Stimulated activated naive B cell treated with anti-CD40 and anti-IgM and Interleukin-4, amounts not matched to agents 10 μg/mL and 1 μg/mL and 100 μg/mL, for 72 hours (primary cell): ENCODE measurements around the gene ETS2.

Experiments
- ATAC-seq, 2 donors: fragments of 150-1000 bp; cut with Tn5 transposase; replicated peaks; 2 replicates each; pipeline ENCODE4 v1.10.0; 2021; ENCODE audit warnings: moderate library complexity in 1 of 2
- DNase-seq: peaks from one replicate; pipeline ENCODE4 v3.0.0; 2021
- H3K27ac Mint-ChIP-seq: one replicate; pipeline ENCODE4 v1.8.0; 2022; ENCODE audit warnings: mild to moderate bottlenecking, mixed read lengths
- H3K27me3 Mint-ChIP-seq, 2 donors: one replicate each; pipeline ENCODE4 v1.8.0; 2022; ENCODE audit warnings: mixed read lengths in 2 of 2
- H3K36me3 Mint-ChIP-seq, 2 donors: one replicate each; pipeline ENCODE4 v1.8.0; 2022; ENCODE audit warnings: mixed read lengths in 2 of 2, mild to moderate bottlenecking in 1 of 2
- H3K4me1 Mint-ChIP-seq, 2 donors: one replicate each; pipeline ENCODE4 v1.8.0; 2022; ENCODE audit warnings: mixed read lengths in 2 of 2, mild to moderate bottlenecking in 1 of 2
- H3K4me3 Mint-ChIP-seq, 2 donors: one replicate each; pipeline ENCODE4 v1.8.0; 2022; ENCODE audit warnings: mild to moderate bottlenecking in 2 of 2, mixed read lengths in 2 of 2, moderate library complexity in 1 of 2
- H3K9me3 Mint-ChIP-seq, 2 donors: one replicate each; pipeline ENCODE4 v1.8.0; 2022; ENCODE audit warnings: mixed read lengths in 2 of 2, mild to moderate bottlenecking in 1 of 2

The ETS2 gene

DNA sequence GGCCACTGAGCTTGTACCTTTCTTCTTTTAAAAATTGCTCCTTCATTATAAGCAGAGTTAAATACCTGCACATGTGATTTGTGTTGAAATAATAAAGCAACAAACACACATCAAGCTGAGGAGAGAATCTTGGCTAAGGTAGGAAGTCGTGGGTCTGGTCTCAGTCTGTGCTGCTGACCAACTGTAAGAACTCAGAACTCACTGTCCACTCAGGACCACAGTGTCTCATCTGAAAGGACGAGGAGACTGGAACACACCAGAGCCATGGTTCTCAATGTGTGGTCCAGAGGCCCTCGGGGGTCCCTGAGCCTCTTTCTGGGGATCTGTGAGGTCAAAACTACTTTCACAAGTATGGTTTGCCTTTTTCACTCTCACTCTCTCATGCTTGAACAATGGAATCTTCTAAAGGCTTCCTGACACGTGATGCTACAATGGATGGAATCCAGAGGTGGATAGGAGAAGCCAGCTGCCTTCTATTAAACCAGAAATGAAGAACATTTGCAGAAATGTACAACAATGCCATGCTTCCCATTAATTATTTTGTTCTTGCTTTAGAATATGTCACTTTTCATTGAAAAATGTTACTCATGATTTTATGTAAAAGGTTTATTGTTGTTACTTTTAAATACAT, 17.3 kb upstream of the ETS2 start:
- peaks cover 26 to 31% of the 10 kb centered on the region in 2 donors for H3K27me3 Mint-ChIP-seq
- peaks cover 7 to 13% of the 10 kb centered on the region in 2 donors for H3K4me1 Mint-ChIP-seq
- H3K36me3 Mint-ChIP-seq, result peaks cover 0 to 3% of the 10 kb centered on the region in 2 donors
- ATAC-seq, result no peak
- no peak for DNase-seq
- peaks cover 4 to 5% of the 10 kb centered on the region in 2 donors for H3K9me3 Mint-ChIP-seq
- H3K27ac Mint-ChIP-seq, result no peak overlapping the region
- H3K4me3 Mint-ChIP-seq, result no peak overlapping the region

GRCh38 chr21:38789275-38789674, 16.5 kb upstream of the ETS2 start:
- Mint-ChIP-seq H3K4me1 (peaks cover 7 to 13% of the 10 kb centered on the region in 2 donors), H3K36me3 (peaks cover 0 to 1% of the 10 kb centered on the region in 2 donors), H3K4me3 (no peak overlapping the region), H3K27me3 (peaks cover 32 to 35% of the 10 kb centered on the region in 2 donors), H3K27ac (no peak overlapping the region), H3K9me3 (peaks cover 1 to 4% of the 10 kb centered on the region in 2 donors)
- ATAC-seq (no peak), DNase-seq (no peak)

DNA sequence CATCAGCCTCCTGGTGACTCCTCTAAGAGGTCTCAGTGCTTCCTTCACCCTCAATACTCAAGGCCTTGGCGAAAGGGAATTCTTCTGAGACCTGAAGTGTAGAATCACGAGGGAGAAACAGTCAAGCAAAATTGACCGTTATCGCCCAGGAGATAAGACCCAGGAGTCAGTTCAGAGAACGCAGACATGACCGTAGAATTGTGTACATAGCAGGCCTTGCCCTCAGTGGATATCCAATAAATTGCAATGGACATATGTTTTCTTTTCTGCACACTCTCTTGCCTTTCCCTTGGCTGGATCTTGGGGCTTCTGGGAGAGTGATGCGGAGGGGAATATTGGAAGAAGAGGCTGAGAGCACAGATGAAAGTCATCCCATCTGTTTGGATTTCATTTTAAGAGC, 15.7 kb upstream of the ETS2 start:
- DNase-seq (no peak), ATAC-seq (no peak)
- Mint-ChIP-seq H3K9me3 (peaks cover 0 to 2% of the 10 kb centered on the region in 2 donors), H3K27me3 (peaks cover 38 to 41% of the 10 kb centered on the region in 2 donors), H3K4me3 (no peak overlapping the region), H3K36me3 (no peaks in the 10 kb centered on the region), H3K27ac (no peak overlapping the region), H3K4me1 (peaks cover 10 to 18% of the 10 kb centered on the region in 2 donors)

GRCh38 chr21:38790961-38791360, 14.8 kb upstream of the ETS2 start:
- Mint-ChIP-seq H3K9me3 (peaks cover 0 to 2% of the 10 kb centered on the region in 2 donors), H3K27ac (no peak overlapping the region), H3K36me3 (no peaks in the 10 kb centered on the region), H3K27me3 (peaks cover 44 to 46% of the 10 kb centered on the region in 2 donors), H3K4me3 (no peak overlapping the region), H3K4me1 (peaks cover 12 to 26% of the 10 kb centered on the region in 2 donors)
- ATAC-seq (no peak), DNase-seq (no peak)

DNA sequence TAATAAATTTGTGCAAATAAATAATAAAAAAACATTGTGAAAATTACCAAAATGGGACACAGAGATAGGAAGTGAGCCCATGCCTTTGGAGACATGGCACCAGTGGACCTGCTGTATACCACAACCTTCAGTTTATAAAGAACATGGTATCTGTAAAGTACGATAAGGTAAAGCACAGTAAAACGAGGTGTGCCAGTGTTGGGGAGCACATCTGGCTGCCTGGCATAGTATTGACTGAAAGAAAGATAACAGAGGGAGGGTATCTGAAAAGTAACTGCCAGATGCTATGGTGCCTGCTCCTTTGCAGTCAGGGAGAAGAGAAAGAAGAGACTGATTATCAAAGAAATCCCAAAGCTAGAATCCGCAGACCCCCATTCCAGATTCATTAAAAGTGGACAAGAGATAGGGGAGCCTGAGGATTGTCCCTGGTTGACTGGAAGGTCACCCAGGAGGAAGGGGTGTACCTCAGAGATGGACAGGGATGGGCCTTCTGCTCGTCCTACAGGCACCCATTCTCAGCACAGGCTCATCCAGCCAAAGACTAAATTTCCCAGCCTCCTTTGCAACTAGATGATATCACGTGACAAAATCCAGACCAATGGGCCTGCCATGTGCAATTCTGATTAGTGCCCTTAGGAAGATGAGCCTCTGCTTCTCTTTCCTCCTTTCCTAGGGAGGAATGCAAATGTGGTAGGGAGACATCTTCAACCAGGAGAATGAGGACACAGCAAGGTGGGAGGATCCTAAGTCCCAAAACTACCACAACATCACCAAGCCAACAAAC, 12.9 kb upstream of the ETS2 start:
- DNase-seq (no peak), ATAC-seq (no peak)
- no peak overlapping the region for H3K4me3 Mint-ChIP-seq
- H3K9me3 Mint-ChIP-seq, result peaks cover 0 to 2% of the 10 kb centered on the region in 2 donors
- no peaks in the 10 kb centered on the region for H3K36me3 Mint-ChIP-seq
- peaks cover 48 to 51% of the 10 kb centered on the region in 2 donors for H3K27me3 Mint-ChIP-seq
- H3K27ac Mint-ChIP-seq, result no peak overlapping the region
- peaks cover 12 to 26% of the 10 kb centered on the region in 2 donors for H3K4me1 Mint-ChIP-seq

- DNase-seq, result no peak
- ATAC-seq, result no peak
- peaks cover 17 to 30% of the 10 kb centered on the region in 2 donors for H3K4me1 Mint-ChIP-seq
- peaks cover 47 to 48% of the 10 kb centered on the region in 2 donors for H3K27me3 Mint-ChIP-seq
- no peak overlapping the region for H3K4me3 Mint-ChIP-seq
- no peaks in the 10 kb centered on the region for H3K36me3 Mint-ChIP-seq
- peaks cover 0 to 2% of the 10 kb centered on the region in 2 donors for H3K9me3 Mint-ChIP-seq
- H3K27ac Mint-ChIP-seq, result no peak overlapping the region
Observed at GRCh38 chr21:38793926-38794713, 11.6 kb upstream of the ETS2 start.

DNA sequence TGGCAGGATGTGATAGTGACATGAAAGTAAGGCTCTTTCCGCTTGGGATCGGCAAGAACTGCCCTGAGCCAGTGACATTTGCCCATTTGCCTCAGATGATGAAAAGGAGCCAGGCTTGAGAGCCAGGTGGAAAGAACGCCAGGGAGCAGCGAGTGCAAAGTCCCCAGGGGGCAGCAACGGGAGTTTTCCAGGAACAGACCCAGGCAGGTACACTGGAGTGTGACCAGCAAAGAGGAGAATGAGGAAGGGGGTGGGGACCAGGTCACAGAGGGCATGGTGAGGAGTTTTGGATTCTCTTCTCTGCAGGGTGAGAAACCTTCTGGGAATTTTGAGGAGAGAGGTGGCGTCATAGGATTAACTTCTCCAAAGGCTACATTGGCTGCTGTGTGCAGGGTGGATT, 10.8 kb upstream of the ETS2 start:
- no peak overlapping the region for H3K4me3 Mint-ChIP-seq
- ATAC-seq (no peak), DNase-seq (no peak)
- H3K36me3 Mint-ChIP-seq, result no peaks in the 10 kb centered on the region
- no peak overlapping the region for H3K27ac Mint-ChIP-seq
- H3K4me1 Mint-ChIP-seq, result peaks cover 17 to 30% of the 10 kb centered on the region in 2 donors
- peaks cover 0 to 2% of the 10 kb centered on the region in 2 donors for H3K9me3 Mint-ChIP-seq
- peaks cover 46 to 49% of the 10 kb centered on the region in 2 donors for H3K27me3 Mint-ChIP-seq

DNA sequence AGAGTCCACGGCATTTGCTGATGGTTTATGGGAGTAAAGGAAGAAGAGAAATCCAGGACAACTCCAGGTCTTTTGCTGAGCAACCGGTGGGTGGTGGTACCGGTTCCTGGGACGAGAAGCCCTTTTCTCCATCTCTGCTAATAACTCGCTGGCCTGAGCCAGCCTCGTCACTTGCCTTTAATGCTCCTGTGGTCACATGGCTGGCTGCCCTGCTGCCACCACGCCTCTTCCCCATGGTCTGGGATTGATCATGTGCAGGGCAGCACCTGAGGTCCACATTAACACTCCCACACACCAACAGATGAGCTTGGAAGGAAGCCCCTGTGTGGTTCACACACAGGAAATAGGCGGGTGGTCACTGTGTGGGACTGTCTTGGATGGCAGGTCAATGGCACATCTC, 10.3 kb upstream of the ETS2 start:
- Mint-ChIP-seq H3K4me3 (no peak overlapping the region), H3K36me3 (no peaks in the 10 kb centered on the region), H3K9me3 (peaks cover 0 to 2% of the 10 kb centered on the region in 2 donors), H3K4me1 (peaks cover 17 to 30% of the 10 kb centered on the region in 2 donors), H3K27me3 (peaks cover 47 to 54% of the 10 kb centered on the region in 2 donors), H3K27ac (no peak overlapping the region)
- no peak for DNase-seq
- ATAC-seq, result no peak

DNA sequence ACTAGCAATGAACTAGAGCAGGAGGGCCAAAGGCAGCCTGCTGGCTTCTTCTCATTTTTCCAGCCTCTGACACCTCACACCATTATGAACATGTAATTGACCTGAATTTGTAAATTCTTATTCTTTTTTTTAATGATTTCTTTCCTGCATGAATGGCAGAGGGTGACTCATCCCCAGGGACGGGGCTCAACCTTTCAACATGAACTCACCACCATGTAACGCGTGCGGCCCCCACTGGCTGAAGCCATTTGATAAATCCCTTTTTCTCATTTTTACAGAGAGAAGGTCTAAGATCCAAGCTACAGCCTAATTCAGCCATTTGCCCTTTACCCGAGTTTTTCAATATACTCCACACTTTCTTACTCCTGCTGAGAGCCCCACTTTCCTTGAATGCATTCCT, 9.3 kb upstream of the ETS2 start:
- Mint-ChIP-seq H3K27me3 (peaks cover 45 to 51% of the 10 kb centered on the region in 2 donors), H3K36me3 (no peaks in the 10 kb centered on the region), H3K4me1 (peaks cover 15 to 24% of the 10 kb centered on the region in 2 donors), H3K9me3 (no peaks in the 10 kb centered on the region), H3K4me3 (no peak overlapping the region), H3K27ac (no peak overlapping the region)
- ATAC-seq (no peak), DNase-seq (no peak)

DNA sequence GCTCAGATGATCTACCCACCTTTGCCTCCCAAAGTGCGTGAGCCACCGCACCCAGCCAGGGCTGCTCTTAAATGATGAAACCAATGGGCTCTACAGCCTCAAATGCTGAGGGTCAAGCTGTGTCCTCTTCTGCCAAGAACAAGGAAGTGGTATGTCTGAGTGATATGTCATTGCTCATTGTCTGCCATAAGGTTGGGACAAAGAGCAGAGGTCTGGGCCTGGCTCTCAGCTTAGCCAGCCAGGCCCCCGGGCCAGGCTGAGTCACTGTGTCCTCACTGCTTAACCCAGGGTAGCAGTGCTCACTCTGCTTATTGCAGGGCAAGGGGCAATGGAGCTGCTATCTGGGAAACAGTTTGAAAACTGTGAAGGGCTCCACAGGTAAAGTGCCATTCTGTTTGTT, 8.3 kb upstream of the ETS2 start:
- Mint-ChIP-seq H3K27me3 (peaks cover 51% of the 10 kb centered on the region in 2 donors), H3K9me3 (no peaks in the 10 kb centered on the region), H3K4me1 (peaks cover 15 to 24% of the 10 kb centered on the region in 2 donors), H3K4me3 (no peak overlapping the region), H3K27ac (no peak overlapping the region), H3K36me3 (no peaks in the 10 kb centered on the region)
- DNase-seq, result no peak
- ATAC-seq, result peak in 1 of 2 donors; percentile 35

DNA sequence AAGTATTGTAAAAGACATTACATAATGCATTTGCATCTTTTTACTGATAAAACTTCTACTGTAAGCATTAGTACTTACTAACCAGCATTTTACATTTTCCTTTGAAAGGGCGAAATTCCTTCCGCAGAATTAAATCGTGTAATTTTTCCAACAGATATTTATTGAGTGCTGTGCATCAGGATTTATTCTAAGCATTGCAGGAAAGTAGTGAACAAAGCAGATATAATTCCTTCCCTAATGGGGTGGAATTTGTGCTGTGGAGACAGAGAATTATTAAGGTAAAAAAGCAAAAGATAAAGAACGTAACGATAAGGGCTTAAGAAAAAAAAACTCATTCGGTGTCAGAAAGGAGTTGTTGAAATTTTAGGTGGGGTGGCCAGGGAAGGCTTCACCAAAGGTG, 7.6 kb upstream of the ETS2 start:
- no peaks in the 10 kb centered on the region for H3K9me3 Mint-ChIP-seq
- H3K4me3 Mint-ChIP-seq, result no peak overlapping the region
- no peak for DNase-seq
- no peak for ATAC-seq
- no peaks in the 10 kb centered on the region for H3K36me3 Mint-ChIP-seq
- peaks cover 55 to 57% of the 10 kb centered on the region in 2 donors for H3K27me3 Mint-ChIP-seq
- H3K4me1 Mint-ChIP-seq, result peaks cover 15 to 24% of the 10 kb centered on the region in 2 donors
- H3K27ac Mint-ChIP-seq, result no peak overlapping the region

DNA sequence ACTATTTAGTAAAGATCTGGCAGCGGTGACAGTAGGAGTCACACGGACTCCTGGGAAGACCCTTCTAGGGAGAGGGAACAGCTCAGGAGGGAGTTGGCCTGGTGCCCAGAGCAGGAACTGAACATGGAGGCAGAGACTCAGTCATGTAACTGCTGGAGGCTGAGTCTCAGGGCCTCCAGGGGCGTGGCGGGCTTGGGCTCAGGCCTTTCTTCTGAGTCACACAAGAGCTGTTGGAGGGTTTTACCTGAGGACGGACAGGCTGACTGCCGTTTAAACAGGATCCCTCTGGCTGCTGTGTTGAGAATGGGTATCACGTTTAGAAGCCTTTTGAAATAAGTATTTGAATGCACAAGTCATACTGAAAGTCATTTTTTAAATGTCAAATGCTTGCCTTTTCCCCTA, 7.2 kb upstream of the ETS2 start:
- Mint-ChIP-seq H3K27me3 (peaks cover 55 to 59% of the 10 kb centered on the region in 2 donors), H3K27ac (no peak overlapping the region), H3K4me3 (no peak overlapping the region), H3K9me3 (no peaks in the 10 kb centered on the region), H3K36me3 (no peaks in the 10 kb centered on the region), H3K4me1 (peaks cover 15 to 24% of the 10 kb centered on the region in 2 donors)
- ATAC-seq (peak; percentile 80 to 81), DNase-seq (peak; percentile 14)

GRCh38 chr21:38800046-38800758, 5.5 kb upstream of the ETS2 start:
- ATAC-seq, result no peak
- no peaks in the 10 kb centered on the region for H3K9me3 Mint-ChIP-seq
- DNase-seq, result no peak
- no peak overlapping the region for H3K4me3 Mint-ChIP-seq
- peaks cover 16 to 23% of the 10 kb centered on the region in 2 donors for H3K4me1 Mint-ChIP-seq
- H3K27me3 Mint-ChIP-seq, result peaks cover 42 to 44% of the 10 kb centered on the region in 2 donors
- H3K36me3 Mint-ChIP-seq, result no peaks in the 10 kb centered on the region
- no peak overlapping the region for H3K27ac Mint-ChIP-seq
